ENCODE data around the gene GATA6. TPM values are rescaled to one million over a fixed set of nuclear protein-coding genes. Genes with fewer than 3 reads are reported as not detected.

The GATA6 gene
- total and polyA plus RNA-seq, 2 of the 13 experiments (the other 11 are each of a cell fraction or from before 2014, with no cell fraction given) = 0.84 to 3.2 TPM

- TF ChIP-seq TARDBP (CRISPR knock-in tag; IDR thresholded peaks at IDR 0.05) (0 out of 2 replicates have a peak, but pooled peaks have one; percentile 49), ZNF776 (CRISPR knock-in tag; IDR thresholded peaks at IDR 0.05) (no peak), CERS6 (CRISPR knock-in tag; IDR thresholded peaks at IDR 0.05) (no peak), TEF (CRISPR knock-in tag; IDR thresholded peaks at IDR 0.05) (no peak), ZNF558 (CRISPR knock-in tag; IDR thresholded peaks at IDR 0.05; ENCODE audit: borderline replicate concordance) (no peak), ZNF569 (CRISPR knock-in tag; IDR thresholded peaks at IDR 0.05; ENCODE audit: borderline replicate concordance) (no peak), REL (CRISPR knock-in tag; conservative IDR thresholded peaks at IDR 0.05) (no peak), ZKSCAN8 (CRISPR knock-in tag; IDR thresholded peaks at IDR 0.05; ENCODE audit: borderline replicate concordance) (no peak), ZNF766 (CRISPR knock-in tag; IDR thresholded peaks at IDR 0.05; ENCODE audit: borderline replicate concordance) (no peak), DBP (CRISPR knock-in tag; IDR thresholded peaks at IDR 0.05; ENCODE audit: not compliant biosample characterization) (no peak), SETDB1 (CRISPR knock-in tag; IDR thresholded peaks at IDR 0.05; ENCODE audit: borderline replicate concordance) (no peak), FOXK1 (CRISPR knock-in tag; IDR thresholded peaks at IDR 0.05; ENCODE audit: borderline replicate concordance, low read depth) (0 out of 2 replicates have a peak, but pooled peaks have one; percentile 12), ZIK1 (CRISPR knock-in tag; IDR thresholded peaks at IDR 0.05; ENCODE audit: borderline replicate concordance, low read depth) (no peak), BCL6 (CRISPR knock-in tag; IDR thresholded peaks at IDR 0.05) (peak; percentile 98), MXI1 (IDR thresholded peaks at IDR 0.05; ENCODE audit: borderline replicate concordance, low read depth, low read length) (no peak), SOX6 (IDR thresholded peaks at IDR 0.05) (no peak), SOX6 (CRISPR knock-in tag; IDR thresholded peaks at IDR 0.05) (peak; percentile 95), ZNF577 (CRISPR knock-in tag; IDR thresholded peaks at IDR 0.05; ENCODE audit: borderline replicate concordance, low read depth) (no peak), GATAD2A (CRISPR knock-in tag; IDR thresholded peaks at IDR 0.05) (peak; percentile 95), HOXA3 (CRISPR knock-in tag; IDR thresholded peaks at IDR 0.05) (no peak), SMAD9 (CRISPR knock-in tag; IDR thresholded peaks at IDR 0.05) (no peak), EP300 (IDR thresholded peaks at IDR 0.05; ENCODE audit: low read depth in 2 of 2, low read length in 2 of 2) (peak; percentile 81 to 92; a peak in 3 of 4 replicates), EP300 (CRISPR knock-in tag; IDR thresholded peaks at IDR 0.05; ENCODE audit: borderline replicate concordance) (peak; percentile 79; the same call in 1 of the 2 replicates), ZNF136 (CRISPR knock-in tag; IDR thresholded peaks at IDR 0.05; ENCODE audit: low read depth) (no peak), NFKBIZ (CRISPR knock-in tag; IDR thresholded peaks at IDR 0.05) (peak; percentile 53; the same call in 1 of the 2 replicates), ZNF678 (CRISPR knock-in tag; IDR thresholded peaks at IDR 0.05) (no peak)
- TF ChIP-seq, protein P1, sequence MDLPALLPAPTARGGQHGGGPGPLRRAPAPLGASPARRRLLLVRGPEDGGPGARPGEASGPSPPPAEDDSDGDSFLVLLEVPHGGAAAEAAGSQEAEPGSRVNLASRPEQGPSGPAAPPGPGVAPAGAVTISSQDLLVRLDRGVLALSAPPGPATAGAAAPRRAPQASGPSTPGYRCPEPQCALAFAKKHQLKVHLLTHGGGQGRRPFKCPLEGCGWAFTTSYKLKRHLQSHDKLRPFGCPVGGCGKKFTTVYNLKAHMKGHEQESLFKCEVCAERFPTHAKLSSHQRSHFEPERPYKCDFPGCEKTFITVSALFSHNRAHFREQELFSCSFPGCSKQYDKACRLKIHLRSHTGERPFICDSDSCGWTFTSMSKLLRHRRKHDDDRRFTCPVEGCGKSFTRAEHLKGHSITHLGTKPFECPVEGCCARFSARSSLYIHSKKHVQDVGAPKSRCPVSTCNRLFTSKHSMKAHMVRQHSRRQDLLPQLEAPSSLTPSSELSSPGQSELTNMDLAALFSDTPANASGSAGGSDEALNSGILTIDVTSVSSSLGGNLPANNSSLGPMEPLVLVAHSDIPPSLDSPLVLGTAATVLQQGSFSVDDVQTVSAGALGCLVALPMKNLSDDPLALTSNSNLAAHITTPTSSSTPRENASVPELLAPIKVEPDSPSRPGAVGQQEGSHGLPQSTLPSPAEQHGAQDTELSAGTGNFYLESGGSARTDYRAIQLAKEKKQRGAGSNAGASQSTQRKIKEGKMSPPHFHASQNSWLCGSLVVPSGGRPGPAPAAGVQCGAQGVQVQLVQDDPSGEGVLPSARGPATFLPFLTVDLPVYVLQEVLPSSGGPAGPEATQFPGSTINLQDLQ (CRISPR knock-in tag; IDR thresholded peaks at IDR 0.05) = no peak
Observed at GRCh38 chr18:22175346-22175745, 6.0 kb downstream of the GATA6 start (continued).
